Activated naive CD4-positive, alpha-beta T cell treated with anti-CD3 and anti-CD28 coated beads for 36 hours (primary cell): Measurements from ENCODE around the gene ERBB4. TPM values are rescaled to one million over a fixed set of nuclear protein-coding genes. Genes with fewer than 3 reads are reported as not detected.
"Not testable (repeated sequence)": the region's sequence is repeated elsewhere in the genome, so short reads cannot be mapped to it uniquely, and the experiment has no call there.

Experiments used
- CTCF ChIA-PET: fragments of 350-600 bp; sonication (Branson Sonifier 250); formaldehyde crosslinking; loops from one replicate; lab custom pipeline; 2021; ENCODE audit warnings: antibody characterized with exemption; lab: Charles Lee
- DNase-seq: peaks from one replicate; pipeline ENCODE4 v3.0.0-alpha.2; 2020
- H3K27ac Mint-ChIP-seq: one replicate; pipeline ENCODE4 v1.8.0; 2021; ENCODE audit warnings: mild to moderate bottlenecking, mixed read lengths
- H3K27me3 Mint-ChIP-seq: one replicate; pipeline ENCODE4 v1.8.0; 2021; ENCODE audit warnings: low read depth, mixed read lengths
- H3K36me3 Mint-ChIP-seq: one replicate; pipeline ENCODE4 v1.8.0; 2021; ENCODE audit warnings: low read depth, mixed read lengths
- H3K4me1 Mint-ChIP-seq: one replicate; pipeline ENCODE4 v1.8.0; 2021; ENCODE audit warnings: low read depth, mixed read lengths
- H3K4me3 Mint-ChIP-seq: one replicate; pipeline ENCODE4 v1.8.0; 2021; ENCODE audit warnings: mild to moderate bottlenecking, moderate library complexity, mixed read lengths
- H3K9me3 Mint-ChIP-seq: one replicate; pipeline ENCODE4 v1.8.0; 2021; ENCODE audit warnings: mixed read lengths
- intact Hi-C: fragments of 100-400 bp; cut with micrococcal nuclease; formaldehyde crosslinking; loops from one replicate; pipeline ENCODE4 v1.15.1; 2023
- total RNA-seq, 2 experiments: library from RNA; stranded (reverse); gene quantifications; one replicate each; pipeline ENCODE4 v1.2.3, GENCODE V29; 2021

ERBB4 gene
- total RNA-seq, 2 experiments from 2014 or later = not detected

DNA sequence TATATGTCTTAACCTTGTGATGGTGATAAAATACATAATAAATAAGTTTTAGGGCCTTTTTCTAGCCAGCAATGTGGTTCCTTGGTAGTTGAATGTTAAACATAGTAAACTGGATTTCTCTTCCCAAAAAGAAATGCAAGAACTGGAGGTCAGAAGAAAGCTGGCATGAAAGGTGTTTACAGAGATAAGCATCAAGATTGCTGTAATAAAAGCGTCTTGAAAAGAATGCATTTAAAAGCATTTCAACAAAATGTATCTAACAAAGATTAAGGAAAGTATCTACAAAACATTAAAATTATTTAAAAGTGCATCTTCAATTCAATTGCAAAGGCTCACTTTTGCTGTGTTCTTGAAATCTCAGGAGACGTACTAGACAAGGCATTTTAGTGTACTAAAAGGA lies 419.0 kb downstream of the ERBB4 start:
- intact Hi-C loops = no loop called here
- Mint-ChIP-seq H3K4me3 (no peak overlapping the region), H3K36me3 (no peaks in the 10 kb centered on the region), H3K27ac (no peak overlapping the region), H3K9me3 (peaks cover 2% of the 10 kb centered on the region), H3K27me3 (no peaks in the 10 kb centered on the region), H3K4me1 (no peaks in the 10 kb centered on the region)
- DNase-seq = no peak
- CTCF ChIA-PET = no interaction called here

DNA sequence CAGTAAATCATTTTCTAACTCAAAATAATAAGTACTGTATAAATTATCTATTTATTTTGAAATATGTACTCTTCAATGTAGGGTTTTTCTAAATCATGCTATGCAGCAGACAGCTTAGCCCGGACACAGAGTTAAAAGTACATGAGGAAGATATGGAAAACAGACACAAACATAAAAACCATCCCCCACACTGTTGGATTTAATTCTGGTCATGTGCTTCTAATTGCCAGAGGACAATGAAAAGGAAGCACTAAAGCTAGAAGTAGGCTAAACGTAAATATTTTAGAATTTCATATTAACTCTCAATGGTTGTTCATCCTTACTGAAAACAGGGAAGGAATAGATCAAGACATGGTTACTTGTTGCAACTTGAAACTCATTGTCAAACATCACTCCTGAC lies 420.7 kb downstream of the ERBB4 start:
- H3K4me3 Mint-ChIP-seq = no peak overlapping the region
- no peaks in the 10 kb centered on the region for H3K36me3 Mint-ChIP-seq
- H3K27ac Mint-ChIP-seq = no peak overlapping the region
- DNase-seq = no peak
- H3K9me3 Mint-ChIP-seq = peaks cover 2% of the 10 kb centered on the region
- intact Hi-C loops = no loop called here
- CTCF ChIA-PET = no interaction called here
- no peaks in the 10 kb centered on the region for H3K27me3 Mint-ChIP-seq
- no peaks in the 10 kb centered on the region for H3K4me1 Mint-ChIP-seq

DNA sequence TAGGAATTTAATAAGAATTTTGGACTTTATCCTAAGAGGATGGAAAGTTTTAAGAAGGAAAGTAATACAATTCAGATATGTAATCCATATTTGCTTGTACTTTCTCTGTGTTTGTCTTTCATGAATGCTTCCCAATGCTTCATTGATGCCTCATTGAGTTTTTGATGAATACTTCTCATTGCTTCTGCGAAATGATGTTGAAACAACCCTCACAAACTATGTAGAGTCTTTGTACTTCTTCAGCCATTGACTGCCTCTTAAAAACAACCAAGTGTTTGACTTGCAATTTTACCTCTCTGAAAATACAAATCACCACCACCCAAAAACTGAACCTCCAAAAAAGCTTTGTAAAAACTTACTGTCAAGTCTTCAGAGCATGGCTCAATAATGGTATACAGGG lies 424.1 kb downstream of the ERBB4 start:
- H3K27ac Mint-ChIP-seq = no peak overlapping the region
- no peak overlapping the region for H3K4me3 Mint-ChIP-seq
- H3K4me1 Mint-ChIP-seq = no peaks in the 10 kb centered on the region
- CTCF ChIA-PET = no interaction called here
- DNase-seq = no peak
- intact Hi-C loops = no loop called here
- H3K9me3 Mint-ChIP-seq = peaks cover 3% of the 10 kb centered on the region
- no peaks in the 10 kb centered on the region for H3K36me3 Mint-ChIP-seq
- no peaks in the 10 kb centered on the region for H3K27me3 Mint-ChIP-seq

DNA sequence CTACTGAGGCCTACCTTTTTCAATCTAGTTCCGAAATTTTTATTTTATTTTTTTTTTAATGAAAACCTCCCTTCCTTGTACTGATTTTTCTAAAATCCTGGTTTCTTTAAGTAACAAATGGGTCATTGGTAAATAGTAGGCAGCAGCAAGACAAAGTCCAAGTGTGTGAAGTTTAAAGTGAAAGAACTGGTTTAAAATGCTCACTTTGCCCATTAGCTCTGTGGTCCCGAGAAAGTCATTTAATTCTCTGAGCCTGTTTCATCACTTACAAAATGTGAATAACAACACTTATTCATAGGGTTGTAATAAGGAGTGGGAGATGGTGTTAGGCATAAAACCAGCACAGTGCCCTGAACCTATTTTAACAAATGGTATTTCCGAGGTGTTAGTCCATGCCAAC lies 426.2 kb downstream of the ERBB4 start:
- Mint-ChIP-seq H3K27ac (no peak overlapping the region), H3K27me3 (no peaks in the 10 kb centered on the region), H3K4me3 (no peak overlapping the region), H3K9me3 (peaks cover 6% of the 10 kb centered on the region), H3K36me3 (no peaks in the 10 kb centered on the region), H3K4me1 (no peaks in the 10 kb centered on the region)
- intact Hi-C loops = no loop called here
- DNase-seq = no peak
- CTCF ChIA-PET = interaction anchor here (1.2 kb wide), 1 partner anchor 455 kb away, joined by 3 read pairs; no protein-coding TSS in a partner anchor

GRCh38 chr2:212109792-212110680 lies 428.6 kb downstream of the ERBB4 start:
- no peaks in the 10 kb centered on the region for H3K4me1 Mint-ChIP-seq
- H3K9me3 Mint-ChIP-seq = peaks cover 7% of the 10 kb centered on the region
- CTCF ChIA-PET = no interaction called here
- H3K36me3 Mint-ChIP-seq = no peaks in the 10 kb centered on the region
- no peak for DNase-seq
- no peaks in the 10 kb centered on the region for H3K27me3 Mint-ChIP-seq
- H3K27ac Mint-ChIP-seq = no peak overlapping the region
- H3K4me3 Mint-ChIP-seq = no peak overlapping the region
- intact Hi-C loops = no loop called here

DNA sequence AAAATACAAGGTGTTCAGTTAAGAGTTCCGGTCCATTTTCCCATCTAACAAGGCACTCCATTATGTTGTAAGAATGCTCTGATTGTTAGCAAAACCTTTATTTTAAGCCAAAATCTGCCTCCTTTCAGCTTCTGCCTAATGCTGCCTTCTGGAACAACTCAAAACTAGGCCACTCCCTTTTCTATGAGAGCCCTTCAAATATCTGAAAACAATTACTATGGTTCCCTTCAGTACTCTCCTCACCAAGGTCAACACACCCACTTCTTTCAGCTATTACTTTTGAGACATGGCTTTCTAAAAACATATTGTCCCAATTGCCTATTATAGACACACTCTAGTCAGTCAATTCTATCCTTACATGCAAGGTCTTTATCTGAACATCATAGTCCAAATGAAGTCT lies 429.4 kb downstream of the ERBB4 start:
- CTCF ChIA-PET = no interaction called here
- no peaks in the 10 kb centered on the region for H3K27me3 Mint-ChIP-seq
- H3K36me3 Mint-ChIP-seq = no peaks in the 10 kb centered on the region
- intact Hi-C loops = no loop called here
- H3K9me3 Mint-ChIP-seq = peaks cover 7% of the 10 kb centered on the region
- H3K27ac Mint-ChIP-seq = no peak overlapping the region
- H3K4me3 Mint-ChIP-seq = no peak overlapping the region
- H3K4me1 Mint-ChIP-seq = no peaks in the 10 kb centered on the region
- no peak for DNase-seq

GRCh38 chr2:212107989-212108388 lies 430.6 kb downstream of the ERBB4 start:
- H3K27me3 Mint-ChIP-seq = no peaks in the 10 kb centered on the region
- H3K27ac Mint-ChIP-seq = no peak overlapping the region
- intact Hi-C loops = no loop called here
- H3K4me1 Mint-ChIP-seq = no peaks in the 10 kb centered on the region
- peaks cover 6% of the 10 kb centered on the region for H3K9me3 Mint-ChIP-seq
- CTCF ChIA-PET = no interaction called here
- no peak overlapping the region for H3K4me3 Mint-ChIP-seq
- DNase-seq = no peak
- H3K36me3 Mint-ChIP-seq = no peaks in the 10 kb centered on the region

GRCh38 chr2:212107014-212107413 lies 431.6 kb downstream of the ERBB4 start:
- no peaks in the 10 kb centered on the region for H3K27me3 Mint-ChIP-seq
- no peak for DNase-seq
- H3K4me3 Mint-ChIP-seq = no peak overlapping the region
- intact Hi-C loops = no loop called here
- H3K9me3 Mint-ChIP-seq = peaks cover 4% of the 10 kb centered on the region
- H3K27ac Mint-ChIP-seq = no peak overlapping the region
- CTCF ChIA-PET = no interaction called here
- H3K4me1 Mint-ChIP-seq = no peaks in the 10 kb centered on the region
- H3K36me3 Mint-ChIP-seq = no peaks in the 10 kb centered on the region

GRCh38 chr2:212106536-212106935 lies 432.1 kb downstream of the ERBB4 start:
- H3K27me3 Mint-ChIP-seq, DNase-seq, intact Hi-C loops, H3K4me3 Mint-ChIP-seq, H3K36me3 Mint-ChIP-seq, H3K27ac Mint-ChIP-seq, H3K9me3 Mint-ChIP-seq, CTCF ChIA-PET, H3K4me1 Mint-ChIP-seq: not testable (repeated sequence)

DNA sequence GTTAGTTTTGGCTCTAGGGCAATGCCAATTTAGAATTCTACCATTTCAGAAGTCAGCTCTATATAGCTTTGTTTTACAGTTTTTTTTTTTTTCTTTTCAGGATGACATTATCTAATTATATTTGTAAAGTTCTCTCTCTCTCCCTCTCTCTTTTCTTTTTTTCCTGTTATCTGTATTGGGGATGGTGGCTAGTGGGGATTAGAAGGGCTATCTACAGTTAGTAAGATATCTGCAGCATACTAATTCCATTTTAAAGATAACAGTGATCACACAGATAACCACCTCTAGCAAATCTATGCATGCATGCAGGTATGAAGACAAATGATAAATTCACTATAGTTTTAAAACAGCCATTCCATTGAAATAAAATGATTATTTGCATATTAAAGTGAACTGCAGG lies 438.9 kb downstream of the ERBB4 start:
- no peak for DNase-seq
- Mint-ChIP-seq H3K4me3 (no peak overlapping the region), H3K9me3 (no peaks in the 10 kb centered on the region), H3K4me1 (no peaks in the 10 kb centered on the region), H3K27ac (no peak overlapping the region), H3K36me3 (no peaks in the 10 kb centered on the region), H3K27me3 (no peaks in the 10 kb centered on the region)
- intact Hi-C loops = no loop called here
- CTCF ChIA-PET = interaction anchor here (0.6 kb wide), 1 partner anchor 466 kb away, joined by 3 read pairs; no protein-coding TSS in a partner anchor

GRCh38 chr2:212098966-212099365 lies 439.6 kb downstream of the ERBB4 start:
- CTCF ChIA-PET = interaction anchor here (0.6 kb wide), 1 partner anchor 466 kb away, joined by 3 read pairs; no protein-coding TSS in a partner anchor
- DNase-seq = no peak
- no peak overlapping the region for H3K4me3 Mint-ChIP-seq
- H3K27ac Mint-ChIP-seq = no peak overlapping the region
- no peaks in the 10 kb centered on the region for H3K9me3 Mint-ChIP-seq
- H3K27me3 Mint-ChIP-seq = no peaks in the 10 kb centered on the region
- no peaks in the 10 kb centered on the region for H3K36me3 Mint-ChIP-seq
- intact Hi-C loops = no loop called here
- H3K4me1 Mint-ChIP-seq = no peaks in the 10 kb centered on the region

GRCh38 chr2:212097001-212097400 lies 441.6 kb downstream of the ERBB4 start:
- intact Hi-C loops = no loop called here
- H3K4me1 Mint-ChIP-seq = no peaks in the 10 kb centered on the region
- no peak for DNase-seq
- no peaks in the 10 kb centered on the region for H3K36me3 Mint-ChIP-seq
- peaks cover 1% of the 10 kb centered on the region for H3K9me3 Mint-ChIP-seq
- H3K27me3 Mint-ChIP-seq = no peaks in the 10 kb centered on the region
- H3K4me3 Mint-ChIP-seq = no peak overlapping the region
- CTCF ChIA-PET = no interaction called here
- no peak overlapping the region for H3K27ac Mint-ChIP-seq

GRCh38 chr2:212089873-212090272 lies 448.7 kb downstream of the ERBB4 start:
- no peaks in the 10 kb centered on the region for H3K27me3 Mint-ChIP-seq
- no peaks in the 10 kb centered on the region for H3K36me3 Mint-ChIP-seq
- H3K27ac Mint-ChIP-seq = no peak overlapping the region
- no peak overlapping the region for H3K4me3 Mint-ChIP-seq
- intact Hi-C loops = no loop called here
- CTCF ChIA-PET = no interaction called here
- peaks cover 1% of the 10 kb centered on the region for H3K9me3 Mint-ChIP-seq
- H3K4me1 Mint-ChIP-seq = no peaks in the 10 kb centered on the region
- DNase-seq = no peak
